ENCODE results near the gene ZC3H12A. TPM values are rescaled to one million over a fixed set of nuclear protein-coding genes. Genes with fewer than 3 reads are reported as not detected.
A peak's percentile ranks its signal among the peaks of the same experiment; 100 is the strongest.

Gene ZC3H12A
- total RNA-seq, 4 donors from 2014 or later, result 5.8 to 41.9 (median 28.8) TPM

GRCh38 chr1:37471345-37472231, 2.8 kb upstream of the ZC3H12A start:
- WGBS, 2 donors (ENCODE audit: low coverage in 1 of 2), result 33 to 50% methylated on average over 2 to 13 of the region's 13 CpGs
- peaks cover 20 to 46% (median 43%) of the 10 kb centered on the region in 4 donors for H3K4me1 ChIP-seq
- peak; percentile 84 for DNase-seq
- H3K36me3 ChIP-seq, result no peaks in the 10 kb centered on the region
- in situ Hi-C loops (cut with MboI; ENCODE audit: low pct_ligation_motif_present in 1 of 4, low pct_unique_long_range_greater_than_20kb in 1 of 4, low sequenced_read_pairs in 3 of 4) (loop anchor here in 2 of 4 donors (25.0 kb wide), 1 partner anchor 216 kb away; the partner anchor contains the start of gene CDCA8 (in 2 of the 2)), intact Hi-C loops (cut with DNase I; ENCODE audit: low total_unique reads) (loop anchor here (5.0 kb wide), 1 partner anchor 216 kb away; no protein-coding TSS in a partner anchor)
- peak overlapping the region; percentile 94 to 98 (median 98) for H3K27ac ChIP-seq
- peak overlapping the region in 1 of 4 donors; percentile 35 for H3K4me3 ChIP-seq
- H3K27me3 ChIP-seq, result no peaks in the 10 kb centered on the region
- TF ChIP-seq POLR2A (IDR thresholded peaks at IDR 0.05) (no peak), POLR2AphosphoS5 (IDR thresholded peaks at IDR 0.05) (peak; percentile 7 to 71 (median 61)), CTCF (IDR thresholded peaks at IDR 0.05) (no peak)
- no peaks in the 10 kb centered on the region for H3K9me3 ChIP-seq

DNA sequence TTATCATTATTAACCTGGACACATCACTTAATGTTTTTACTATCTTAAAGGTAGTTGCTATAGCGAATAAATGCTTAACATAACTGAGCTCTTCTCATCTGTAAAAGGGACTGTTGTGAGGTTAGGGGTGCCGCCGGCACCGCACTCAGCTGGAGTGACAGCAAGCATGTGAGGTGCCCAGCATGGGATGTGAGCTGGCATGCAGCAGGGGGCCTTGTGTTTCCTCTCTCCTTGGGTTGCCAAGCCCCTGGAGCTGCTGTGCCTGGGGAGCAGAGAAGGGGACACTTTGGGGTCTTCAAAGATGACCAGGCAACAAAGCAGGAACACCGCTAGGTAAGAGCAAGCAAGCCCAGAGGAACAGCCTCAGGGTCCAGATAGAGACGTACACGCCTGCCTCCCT, 2.1 kb upstream of the ZC3H12A start:
- no peaks in the 10 kb centered on the region for H3K27me3 ChIP-seq
- no peaks in the 10 kb centered on the region for H3K36me3 ChIP-seq
- peak overlapping the region; percentile 94 to 98 (median 98) for H3K27ac ChIP-seq
- no peak overlapping the region for H3K4me3 ChIP-seq
- intact Hi-C loops (cut with DNase I; ENCODE audit: low total_unique reads), result loop anchor here (5.0 kb wide), 1 partner anchor 215 kb away; no protein-coding TSS in a partner anchor
- DNase-seq, result no peak
- WGBS, 2 donors (ENCODE audit: low coverage in 1 of 2), result 87 to 90% methylated on average over 2 to 7 of the region's 7 CpGs
- no peaks in the 10 kb centered on the region for H3K9me3 ChIP-seq
- in situ Hi-C loops (cut with MboI; ENCODE audit: low pct_ligation_motif_present in 1 of 4, low pct_unique_long_range_greater_than_20kb in 1 of 4, low sequenced_read_pairs in 3 of 4), result loop anchor here in 2 of 4 donors (25.0 kb wide), 1 partner anchor 215 kb away; the partner anchor contains the start of gene CDCA8 (in 2 of the 2)
- H3K4me1 ChIP-seq, result peaks cover 26 to 53% (median 50%) of the 10 kb centered on the region in 4 donors
- TF ChIP-seq POLR2AphosphoS5 (IDR thresholded peaks at IDR 0.05), result no peak
- TF ChIP-seq POLR2A (IDR thresholded peaks at IDR 0.05), result no peak
- no peak for TF ChIP-seq CTCF (IDR thresholded peaks at IDR 0.05)
- no peak for TF ChIP-seq EP300 (IDR thresholded peaks at IDR 0.05; ENCODE audit: low read depth)

GRCh38 chr1:37472994-37473393, 1.4 kb upstream of the ZC3H12A start:
- in situ Hi-C loops (cut with MboI; ENCODE audit: low pct_ligation_motif_present in 1 of 4, low pct_unique_long_range_greater_than_20kb in 1 of 4, low sequenced_read_pairs in 3 of 4) (loop anchor here in 2 of 4 donors (25.0 kb wide), 1 partner anchor 214 kb away; the partner anchor contains the start of gene CDCA8 (in 2 of the 2)), intact Hi-C loops (cut with DNase I; ENCODE audit: low total_unique reads) (loop anchor here (5.0 kb wide), 1 partner anchor 214 kb away; no protein-coding TSS in a partner anchor)
- H3K4me1 ChIP-seq, result peaks cover 29 to 60% (median 57%) of the 10 kb centered on the region in 4 donors
- TF ChIP-seq POLR2A (IDR thresholded peaks at IDR 0.05) (no peak), EP300 (IDR thresholded peaks at IDR 0.05; ENCODE audit: low read depth) (no peak), CTCF (IDR thresholded peaks at IDR 0.05) (no peak), POLR2AphosphoS5 (IDR thresholded peaks at IDR 0.05) (no peak)
- 50 to 67% methylated on average over 1 of the region's 1 CpG for WGBS, 2 donors (ENCODE audit: low coverage in 1 of 2)
- no peak overlapping the region for H3K4me3 ChIP-seq
- H3K9me3 ChIP-seq, result no peaks in the 10 kb centered on the region
- no peaks in the 10 kb centered on the region for H3K27me3 ChIP-seq
- no peak for DNase-seq
- no peaks in the 10 kb centered on the region for H3K36me3 ChIP-seq
- H3K27ac ChIP-seq, result peak overlapping the region; percentile 94 to 98 (median 98)

DNA sequence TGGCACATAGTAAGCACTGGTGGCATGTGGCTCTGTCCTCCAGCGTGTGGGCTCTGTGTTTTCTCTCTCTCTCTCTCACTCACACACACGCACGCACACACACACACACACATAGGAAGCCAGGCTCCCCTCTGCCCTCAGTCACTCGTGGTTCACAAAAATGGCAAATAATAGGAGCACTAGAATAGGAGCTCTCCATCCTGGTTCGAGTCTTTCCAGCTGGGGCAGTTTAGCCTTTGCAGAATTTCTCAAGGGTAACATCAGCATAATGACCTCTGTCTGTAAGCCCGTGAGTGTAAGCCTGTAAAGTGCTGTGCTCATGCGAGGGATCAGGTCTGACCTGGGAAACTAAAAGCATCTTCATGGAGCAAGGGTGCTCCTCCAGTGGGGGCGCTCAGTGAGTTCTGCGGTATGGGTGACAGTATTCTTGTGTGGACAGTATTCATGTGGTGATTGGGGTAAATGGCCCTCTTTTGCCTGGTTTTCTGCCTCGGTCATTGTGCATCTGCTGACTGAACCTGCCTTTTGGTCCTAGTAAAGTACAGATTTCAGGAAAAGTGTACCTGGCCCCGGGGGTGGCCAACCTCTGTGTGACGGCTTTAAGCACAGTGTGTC, 842 bp upstream of the ZC3H12A start:
- Histone ChIP-seq H3K36me3 (no peaks in the 10 kb centered on the region), H3K27me3 (no peaks in the 10 kb centered on the region), H3K27ac (peak overlapping the region; percentile 94 to 98 (median 98)), H3K4me1 (peaks cover 32 to 66% (median 63%) of the 10 kb centered on the region in 4 donors), H3K9me3 (no peaks in the 10 kb centered on the region), H3K4me3 (peak overlapping the region; percentile 35 to 89 (median 82))
- no peak for TF ChIP-seq EP300 (IDR thresholded peaks at IDR 0.05; ENCODE audit: low read depth)
- TF ChIP-seq POLR2A (IDR thresholded peaks at IDR 0.05), result no peak
- no peak for TF ChIP-seq POLR2AphosphoS5 (IDR thresholded peaks at IDR 0.05)
- TF ChIP-seq CTCF (IDR thresholded peaks at IDR 0.05), result no peak
- in situ Hi-C loops (cut with MboI; ENCODE audit: low pct_ligation_motif_present in 1 of 4, low pct_unique_long_range_greater_than_20kb in 1 of 4, low sequenced_read_pairs in 3 of 4) (loop anchor here in 2 of 4 donors (25.0 kb wide), 1 partner anchor 214 kb away; the partner anchor contains the start of gene CDCA8 (in 2 of the 2)), intact Hi-C loops (cut with DNase I; ENCODE audit: low total_unique reads) (loop anchor here (5.0 kb wide), 1 partner anchor 214 kb away; no protein-coding TSS in a partner anchor)
- WGBS, 2 donors (ENCODE audit: low coverage in 1 of 2), result 20 to 26% methylated on average over 1 to 12 of the region's 12 CpGs
- DNase-seq, result no peak

All from transverse colon (tissue), 4 donors.